GM18909 (cell line): ENCODE data around the gene PSMC5.

Experiments used
- ATAC-seq: cut with Tn5 transposase; IDR thresholded peaks from one replicate; pipeline ENCODE4 v1.9.1; 2021; ENCODE audit warnings: mild to moderate bottlenecking; ENCODE audit not compliant: unreplicated experiment, poor library complexity

PSMC5 gene

DNA sequence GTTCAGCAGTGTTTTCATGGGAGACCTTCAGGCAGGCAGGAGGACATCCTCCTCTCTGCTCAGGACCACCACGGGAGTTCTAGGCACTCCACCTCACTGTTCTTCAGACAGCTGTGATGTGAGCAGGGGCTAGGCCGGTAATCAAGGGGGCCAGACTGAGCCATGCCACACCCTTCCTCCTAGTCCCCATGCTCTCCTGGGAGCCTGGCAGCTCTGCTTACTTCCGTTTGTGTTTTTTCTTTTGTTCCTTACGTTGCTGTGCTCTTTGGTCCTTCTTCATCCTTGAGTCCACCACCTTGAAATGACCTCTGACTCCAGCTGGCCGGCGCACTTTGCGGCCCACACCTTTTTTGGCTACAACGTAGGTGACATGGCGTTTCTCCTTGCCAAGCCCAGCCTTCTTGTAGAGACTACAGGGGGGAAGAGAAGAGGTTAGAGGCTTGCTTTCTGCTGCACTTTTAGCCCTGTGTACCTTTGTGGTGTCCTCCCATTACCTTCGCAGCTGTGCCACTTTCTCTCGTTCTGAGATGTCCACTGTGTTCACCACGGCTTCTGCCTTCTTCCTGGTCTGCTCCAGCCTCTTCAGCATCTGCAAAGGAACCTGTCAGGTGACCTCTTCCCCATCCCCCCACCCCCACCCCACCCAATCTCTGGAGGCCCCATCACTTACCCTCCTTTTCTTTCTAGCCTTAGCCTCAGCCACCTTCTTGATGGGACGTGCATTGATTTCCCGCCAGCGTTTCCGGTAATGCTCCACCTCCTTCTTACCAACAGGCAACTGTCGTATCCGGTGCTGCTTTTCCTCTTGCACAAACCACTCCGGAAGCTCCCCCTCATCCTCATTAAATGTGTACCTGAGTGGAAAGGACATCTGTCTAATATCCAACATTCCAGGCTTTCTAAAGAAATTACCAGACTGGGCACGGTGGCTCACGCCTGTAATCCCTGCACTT lies 7.4 kb upstream of the PSMC5 start:
- no peak for ATAC-seq

DNA sequence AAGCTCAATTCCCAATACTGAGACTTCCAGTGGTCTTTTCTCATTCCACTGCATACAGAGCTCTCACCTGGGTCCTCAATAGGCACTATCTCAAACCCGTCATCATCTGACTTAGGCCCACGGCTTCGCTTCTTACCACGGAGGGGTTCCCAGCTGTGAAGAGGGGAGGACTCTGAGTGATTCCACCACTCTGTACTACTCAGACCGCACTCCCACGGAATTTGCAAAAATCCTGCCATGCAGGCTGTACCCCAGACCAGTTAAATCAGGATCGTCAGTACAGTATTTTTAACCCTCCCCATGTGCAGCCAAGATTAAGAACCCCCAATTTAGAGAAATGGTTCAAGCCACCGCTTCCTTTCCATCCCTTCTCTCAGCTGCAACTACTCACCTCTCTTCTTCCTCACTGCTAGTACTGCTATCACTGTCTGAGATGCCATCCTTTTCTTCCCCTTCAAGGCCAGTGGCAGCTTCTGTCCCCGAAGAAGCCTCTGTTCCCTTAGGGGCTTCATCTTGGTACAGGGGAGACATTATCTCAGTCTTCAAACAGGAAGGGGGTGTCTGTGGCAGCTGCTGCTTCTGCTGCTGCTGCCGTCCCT lies 6.2 kb upstream of the PSMC5 start:
- ATAC-seq: no peak

- no peak for ATAC-seq
Measured at GRCh38 chr17:63821804-63822203, 5.4 kb upstream of the PSMC5 start.

- ATAC-seq: no peak
Measured at GRCh38 chr17:63822537-63822936, 4.7 kb upstream of the PSMC5 start.

DNA sequence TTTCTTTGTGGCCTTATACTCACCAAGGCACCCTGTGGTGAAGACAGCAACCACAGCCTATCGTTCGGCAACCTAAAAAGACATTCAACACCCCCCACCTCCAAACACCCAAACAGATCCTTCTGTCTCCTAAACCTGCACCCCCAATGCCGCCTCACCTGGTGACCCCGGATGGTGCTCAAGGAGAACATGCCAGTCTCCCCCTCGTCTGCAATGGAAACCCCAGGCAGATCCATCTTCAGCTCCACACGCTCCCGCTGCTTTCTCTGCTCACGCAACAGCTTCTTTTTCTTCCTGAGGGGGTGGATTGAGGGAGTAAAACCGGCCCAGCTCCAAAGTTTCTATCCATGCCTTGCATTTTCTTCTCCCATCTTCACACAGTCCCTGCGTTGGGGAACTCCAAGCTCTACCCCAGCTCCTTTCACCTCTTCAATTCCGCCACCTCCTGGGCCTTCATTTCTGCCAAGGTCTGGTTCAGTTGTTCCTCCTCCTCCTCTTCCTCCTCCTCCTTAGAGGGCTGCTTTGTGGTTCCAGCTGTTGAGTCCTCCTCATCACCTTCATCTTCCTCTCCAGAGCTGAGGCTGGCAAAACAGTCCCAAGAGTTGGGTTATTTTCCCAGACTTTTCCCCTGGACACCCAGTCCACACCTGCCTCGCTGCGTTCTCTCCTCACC lies 3.4 kb upstream of the PSMC5 start:
- ATAC-seq: no peak

GRCh38 chr17:63824362-63824761 lies 2.9 kb upstream of the PSMC5 start:
- ATAC-seq: no peak

- ATAC-seq: no peak
Measured at GRCh38 chr17:63826468-63827001, 696 bp upstream of the PSMC5 start.

DNA sequence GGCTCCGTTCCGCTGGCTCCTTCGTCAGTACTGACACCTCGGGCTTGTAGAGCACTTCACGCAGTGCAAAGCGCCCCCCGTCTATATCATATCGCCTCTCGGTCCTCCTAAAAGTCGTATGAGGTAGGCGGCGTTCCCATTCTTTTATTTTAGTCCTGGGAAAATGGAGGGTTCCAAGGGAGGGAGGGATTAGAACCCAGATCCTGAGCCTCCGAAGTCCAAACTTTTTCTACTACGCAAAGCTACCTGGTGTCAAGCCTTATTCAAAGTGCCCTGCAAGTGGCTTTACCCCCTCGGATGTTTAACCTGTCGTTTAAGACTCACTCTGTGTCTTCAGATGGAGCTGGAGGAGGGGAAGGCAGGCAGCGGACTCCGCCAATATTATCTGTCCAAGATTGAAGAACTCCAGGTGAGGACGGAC lies 580 bp downstream of the PSMC5 start:
- ATAC-seq: no peak

DNA sequence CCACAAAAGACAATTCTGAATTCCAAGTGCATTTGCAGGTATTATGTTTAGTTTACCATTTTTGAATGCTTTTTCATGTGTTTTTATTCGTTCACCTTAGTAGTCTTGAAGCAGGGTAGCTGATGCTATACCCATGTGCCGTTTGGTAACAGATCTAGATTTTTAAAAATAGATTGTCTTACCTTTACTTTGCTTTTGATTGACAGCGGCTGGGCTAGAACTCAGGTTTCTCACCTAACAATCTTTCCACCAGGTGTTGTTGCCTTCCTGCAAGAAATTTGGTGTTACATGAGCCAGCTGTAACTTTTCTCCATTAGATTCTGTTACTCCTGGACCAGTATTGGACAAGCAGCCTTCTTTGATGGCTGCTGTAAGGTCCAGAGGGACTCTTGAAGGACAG lies 1.7 kb downstream of the PSMC5 start:
- no peak for ATAC-seq

GRCh38 chr17:63830278-63830677 lies 3.0 kb downstream of the PSMC5 start:
- ATAC-seq: no peak

DNA sequence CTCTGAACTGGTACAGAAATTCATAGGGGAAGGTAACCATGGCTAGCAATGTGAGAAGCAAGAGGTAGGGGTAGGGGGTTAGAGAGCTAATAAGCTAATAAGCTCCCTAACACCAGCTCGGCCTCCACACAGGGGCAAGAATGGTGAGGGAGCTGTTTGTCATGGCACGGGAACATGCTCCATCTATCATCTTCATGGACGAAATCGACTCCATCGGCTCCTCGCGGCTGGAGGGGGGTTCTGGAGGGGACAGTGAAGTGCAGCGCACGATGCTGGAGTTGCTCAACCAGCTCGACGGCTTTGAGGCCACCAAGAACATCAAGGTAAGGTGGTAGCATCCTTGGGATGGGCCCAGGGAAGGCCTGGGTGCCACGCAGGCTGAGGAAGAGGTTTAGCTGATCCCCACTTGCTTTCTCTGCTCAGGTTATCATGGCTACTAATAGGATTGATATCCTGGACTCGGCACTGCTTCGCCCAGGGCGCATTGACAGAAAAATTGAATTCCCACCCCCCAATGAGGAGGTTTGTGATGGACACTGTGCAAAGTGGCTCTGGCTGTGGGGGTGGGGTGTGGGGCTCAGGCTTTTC lies 3.8 kb downstream of the PSMC5 start:
- ATAC-seq: no peak

- no peak for ATAC-seq
Measured at GRCh38 chr17:63831505-63831904, 4.3 kb downstream of the PSMC5 start.

GRCh38 chr17:63832014-63832413 lies 4.8 kb downstream of the PSMC5 start:
- ATAC-seq: no peak

DNA sequence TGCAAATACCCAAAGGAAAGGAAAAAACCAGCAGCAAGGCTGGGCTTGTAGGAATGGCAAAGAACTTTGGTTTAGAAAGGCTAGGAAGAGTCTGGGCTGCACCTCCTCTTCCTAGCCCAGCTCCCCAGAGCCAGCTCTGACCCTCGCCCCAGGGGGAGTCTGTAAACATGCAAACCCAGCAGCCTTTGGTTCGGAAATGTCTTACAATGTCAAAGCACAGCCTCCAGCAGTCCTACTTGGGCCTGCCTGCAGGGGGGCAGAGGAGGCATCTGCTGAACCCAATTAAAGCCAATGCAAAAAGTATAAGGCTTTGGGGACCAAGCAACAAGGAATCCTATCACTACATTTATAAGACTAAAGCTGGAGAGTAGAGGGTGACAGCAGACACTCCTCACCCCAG lies 5.2 kb downstream of the PSMC5 start:
- no peak for ATAC-seq

GRCh38 chr17:63833026-63833740 lies 6.0 kb downstream of the PSMC5 start:
- no peak for ATAC-seq

GRCh38 chr17:63833741-63834373 lies 6.6 kb downstream of the PSMC5 start:
- ATAC-seq: no peak

DNA sequence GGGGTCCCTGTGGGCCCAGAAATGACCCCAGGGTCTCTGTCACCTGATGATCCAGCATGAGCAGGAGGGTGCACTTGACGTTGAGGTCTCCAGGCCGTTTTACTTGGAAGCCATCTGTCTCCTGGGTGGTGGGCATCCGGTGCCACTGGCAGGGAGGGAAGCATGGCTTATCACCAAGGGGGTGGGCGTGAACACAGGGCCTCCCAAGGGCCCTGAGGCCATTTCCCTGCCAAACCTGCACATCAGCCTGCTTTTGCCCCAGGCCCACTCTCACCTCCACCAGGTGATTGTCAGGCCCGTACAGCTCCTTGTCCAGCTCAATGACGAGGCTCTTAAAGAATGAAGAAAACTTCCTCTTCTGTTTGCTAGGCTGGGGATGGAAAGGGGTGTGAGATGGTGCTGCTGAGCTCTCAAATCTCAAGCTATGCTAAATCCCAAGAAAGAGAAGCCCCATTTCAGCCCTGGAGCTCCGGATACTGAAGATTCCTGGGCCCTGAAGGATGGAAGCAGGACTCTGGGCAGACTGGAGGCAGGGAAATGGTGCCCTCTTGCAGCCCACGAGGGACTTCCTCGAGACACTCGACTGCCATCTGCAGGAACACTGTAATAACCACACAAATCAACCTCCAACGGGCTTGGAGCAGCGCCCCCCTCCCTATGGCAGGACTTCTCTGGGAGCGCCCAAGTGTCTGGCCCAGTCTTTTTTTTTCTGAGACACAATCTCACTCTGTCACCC lies 7.4 kb downstream of the PSMC5 start:
- peak; percentile 63 for ATAC-seq

DNA sequence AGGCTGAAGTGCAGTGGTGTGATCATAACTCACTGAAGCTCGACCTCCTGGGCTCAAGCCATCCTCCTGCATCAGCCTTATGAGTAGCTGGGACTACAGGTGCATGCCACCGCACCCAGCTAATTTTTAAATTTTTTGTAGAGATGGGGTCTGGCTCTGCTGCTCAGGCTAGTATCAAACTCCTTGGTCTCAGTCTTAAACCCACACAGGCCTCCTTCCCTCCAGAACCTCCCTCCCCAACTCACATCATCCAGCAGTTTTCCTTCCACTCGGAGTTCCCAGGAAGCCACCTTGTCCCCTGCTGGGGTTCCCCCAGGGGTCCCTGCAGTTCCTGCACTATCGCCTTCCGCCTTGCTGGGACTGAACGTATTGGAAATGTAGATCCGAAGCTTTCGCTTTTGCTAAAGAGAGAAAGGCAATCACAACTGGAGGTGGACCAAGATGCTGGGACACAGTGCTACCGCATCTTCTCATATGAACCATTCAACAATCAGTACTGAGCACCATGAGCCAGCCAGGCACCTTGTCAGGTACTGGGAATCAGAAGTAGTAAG lies 8.0 kb downstream of the PSMC5 start:
- no peak for ATAC-seq

DNA sequence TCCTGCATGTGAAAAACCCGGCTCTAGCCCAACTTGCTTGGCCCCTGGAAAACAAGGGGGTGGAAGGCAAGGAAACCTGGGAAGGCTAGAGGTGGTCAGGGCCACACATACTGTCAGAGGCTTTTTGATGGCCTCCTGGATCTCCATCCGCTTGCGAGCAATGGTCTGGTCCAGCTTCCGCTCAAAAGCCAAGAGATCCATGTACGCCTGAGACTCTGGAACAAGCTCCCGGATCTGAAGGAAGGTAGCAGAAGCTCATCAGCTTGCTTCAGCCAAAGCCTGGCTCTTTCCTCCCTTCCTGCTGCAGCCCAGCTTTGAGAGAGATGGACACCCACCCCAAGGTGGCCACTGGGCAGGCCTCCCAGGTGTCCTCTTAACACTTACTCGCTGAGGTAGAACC lies 9.6 kb downstream of the PSMC5 start:
- no peak for ATAC-seq
